AG09319 (cell line): ENCODE measurements around the gene ZBTB38.

ENCODE experiments used
- DNase-seq: peaks from one replicate; pipeline ENCODE4 v3.0.0-alpha.2; 2010; ENCODE audit warnings: low read depth; ENCODE audit errors: extremely low read depth
- TF ChIP-seq, protein P1 (sequence below): IDR thresholded peaks from 2 replicates; pipeline ENCODE4 v1.5.1; 2011; ENCODE audit warnings: low read depth, mild to moderate bottlenecking, inconsistent platforms, low read length, moderate library complexity

ZBTB38 gene

DNA sequence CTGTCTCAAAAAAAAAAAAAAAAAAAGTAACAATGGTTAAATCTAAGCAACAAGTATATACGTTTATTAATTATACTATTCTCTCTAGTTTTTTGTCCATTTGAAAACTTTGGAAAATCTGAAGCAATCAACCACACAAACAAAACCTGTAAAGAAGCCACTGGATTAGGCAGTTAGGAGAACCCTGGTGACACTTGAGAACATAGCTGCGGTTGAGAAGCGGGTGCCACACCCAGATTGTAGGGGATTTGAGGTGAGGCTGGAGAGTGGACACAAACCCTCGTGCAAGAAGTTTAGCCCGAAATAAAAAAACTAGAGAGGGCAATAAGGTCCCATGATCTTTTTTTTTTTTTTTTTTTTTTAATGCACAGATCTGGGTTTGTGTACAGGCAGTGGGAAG, 25.9 kb upstream of the ZBTB38 start:
- DNase-seq: no peak
- TF ChIP-seq, protein P1, sequence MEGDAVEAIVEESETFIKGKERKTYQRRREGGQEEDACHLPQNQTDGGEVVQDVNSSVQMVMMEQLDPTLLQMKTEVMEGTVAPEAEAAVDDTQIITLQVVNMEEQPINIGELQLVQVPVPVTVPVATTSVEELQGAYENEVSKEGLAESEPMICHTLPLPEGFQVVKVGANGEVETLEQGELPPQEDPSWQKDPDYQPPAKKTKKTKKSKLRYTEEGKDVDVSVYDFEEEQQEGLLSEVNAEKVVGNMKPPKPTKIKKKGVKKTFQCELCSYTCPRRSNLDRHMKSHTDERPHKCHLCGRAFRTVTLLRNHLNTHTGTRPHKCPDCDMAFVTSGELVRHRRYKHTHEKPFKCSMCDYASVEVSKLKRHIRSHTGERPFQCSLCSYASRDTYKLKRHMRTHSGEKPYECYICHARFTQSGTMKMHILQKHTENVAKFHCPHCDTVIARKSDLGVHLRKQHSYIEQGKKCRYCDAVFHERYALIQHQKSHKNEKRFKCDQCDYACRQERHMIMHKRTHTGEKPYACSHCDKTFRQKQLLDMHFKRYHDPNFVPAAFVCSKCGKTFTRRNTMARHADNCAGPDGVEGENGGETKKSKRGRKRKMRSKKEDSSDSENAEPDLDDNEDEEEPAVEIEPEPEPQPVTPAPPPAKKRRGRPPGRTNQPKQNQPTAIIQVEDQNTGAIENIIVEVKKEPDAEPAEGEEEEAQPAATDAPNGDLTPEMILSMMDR: no peak

DNA sequence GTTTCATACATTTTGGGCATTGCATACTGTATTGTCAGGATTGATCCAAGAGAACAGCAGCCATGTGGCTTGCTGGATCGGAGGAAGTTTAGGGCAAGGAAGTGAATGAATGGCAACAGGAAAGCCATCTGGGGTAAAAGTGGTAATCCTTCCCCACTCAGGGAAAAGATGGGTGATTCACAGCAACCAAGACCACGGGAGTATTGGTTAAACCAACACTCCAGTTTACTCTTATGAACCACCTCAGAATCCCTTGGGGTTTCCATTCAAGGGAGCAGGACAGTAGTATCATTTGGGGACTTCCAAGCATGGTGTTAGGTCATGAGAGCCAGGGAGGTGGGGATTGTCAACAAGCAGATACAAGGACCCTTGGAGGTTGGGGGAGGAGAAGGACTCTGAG, 25.2 kb upstream of the ZBTB38 start:
- no peak for DNase-seq
- TF ChIP-seq, protein P1: no peak

DNA sequence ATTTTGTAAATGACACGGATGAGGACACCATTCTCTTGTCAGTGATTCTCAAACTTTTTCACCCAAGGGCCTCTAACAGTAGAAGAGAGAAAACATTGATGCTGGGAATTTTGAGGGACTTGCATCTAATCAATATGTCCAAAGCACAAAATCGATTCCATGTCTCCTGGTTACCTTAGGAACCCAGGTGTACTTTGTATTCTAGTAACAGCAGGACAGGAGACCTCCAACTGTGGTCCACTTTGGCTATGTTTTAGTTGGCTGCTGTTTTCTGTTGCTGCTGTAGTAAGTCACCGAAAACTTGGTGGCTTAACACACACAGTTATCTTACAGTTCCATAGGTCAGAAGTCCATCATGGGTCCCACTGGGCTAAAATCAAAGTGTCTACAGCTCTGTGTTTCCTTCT, 24.4 kb upstream of the ZBTB38 start:
- no peak for DNase-seq
- TF ChIP-seq, protein P1: no peak

DNA sequence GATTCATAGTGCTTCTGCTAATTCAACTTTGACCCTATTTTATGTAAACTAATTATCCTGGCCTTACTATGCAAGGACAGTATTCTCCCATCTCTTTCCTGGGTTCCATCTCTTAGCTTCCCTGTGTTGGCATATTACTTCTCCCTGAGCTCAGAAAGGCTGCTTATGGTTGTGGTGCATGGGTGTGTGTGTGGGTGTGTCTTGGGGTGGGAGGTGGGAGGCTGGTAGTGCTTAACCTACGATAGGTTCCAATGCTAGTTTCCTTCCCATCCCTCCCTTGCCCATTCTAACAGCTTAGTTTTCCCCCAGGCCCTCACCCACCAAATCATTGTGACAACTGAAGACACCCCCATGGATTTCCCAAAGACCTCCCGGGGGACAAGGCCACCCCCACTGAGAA, 22.8 kb upstream of the ZBTB38 start:
- DNase-seq: no peak
- TF ChIP-seq, protein P1: no peak

DNA sequence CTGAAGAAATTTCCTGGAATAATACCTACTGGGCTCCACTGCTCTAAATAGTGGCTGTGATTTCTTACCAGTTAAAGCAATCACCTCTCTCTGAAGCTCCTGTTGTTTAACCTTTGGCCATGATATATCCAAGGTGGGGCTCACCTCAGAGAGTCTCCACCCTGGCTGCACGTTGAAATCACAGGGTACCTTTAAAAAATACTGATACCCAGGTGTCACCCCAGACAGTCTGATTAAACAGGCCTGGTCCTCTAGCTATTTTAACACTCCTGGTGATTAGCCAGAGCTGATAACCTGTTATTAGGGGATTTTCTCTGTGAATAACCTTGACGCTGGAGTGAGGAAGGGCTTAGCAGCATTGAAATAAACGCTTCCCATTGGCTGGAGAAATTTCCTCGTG, 22.3 kb upstream of the ZBTB38 start:
- TF ChIP-seq, protein P1: no peak
- DNase-seq: no peak

DNA sequence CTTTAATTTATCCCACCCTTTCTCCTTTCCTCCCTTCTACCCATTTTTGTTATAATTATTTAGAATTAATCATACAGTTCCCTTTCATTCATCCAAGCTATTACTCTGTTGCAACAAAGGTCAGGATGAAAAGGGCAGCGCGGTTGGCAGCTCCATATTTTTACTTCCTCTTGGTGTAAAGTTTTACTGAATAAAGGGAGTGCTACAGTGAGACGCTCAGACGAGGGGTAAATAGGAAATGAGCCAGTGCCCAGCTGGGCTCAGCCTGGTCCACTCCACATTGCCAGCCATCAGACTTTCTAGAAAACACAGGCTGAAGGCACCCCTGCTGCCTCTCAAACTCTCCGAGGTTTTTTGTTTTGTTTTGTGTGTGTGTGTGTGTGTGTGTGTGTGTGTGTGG, 21.9 kb upstream of the ZBTB38 start:
- DNase-seq: no peak
- TF ChIP-seq, protein P1: no peak

DNA sequence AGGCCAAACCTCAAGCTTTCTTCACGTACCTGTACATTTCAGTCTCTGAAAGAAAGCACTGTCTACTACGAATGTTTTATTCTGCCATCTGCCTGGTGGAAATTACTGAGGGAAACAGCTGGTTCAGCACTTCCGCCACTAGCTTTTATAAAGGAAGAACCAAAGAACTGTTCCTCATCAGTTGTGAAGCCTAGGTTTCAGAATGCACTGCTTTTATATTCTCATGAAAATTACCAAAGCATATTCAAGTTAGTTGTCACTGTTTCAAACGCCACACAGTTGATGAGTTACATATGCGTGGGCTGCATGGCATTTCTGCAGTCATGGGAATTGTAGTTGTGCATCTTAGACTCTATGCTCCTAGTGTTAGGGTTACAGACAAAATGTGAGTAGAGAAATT, 21.5 kb upstream of the ZBTB38 start:
- no peak for DNase-seq
- TF ChIP-seq, protein P1: no peak
